Measurements from ENCODE around the gene ATP8A2. TPM values are rescaled to one million over a fixed set of nuclear protein-coding genes. Genes with fewer than 3 reads are reported as not detected.

ATP8A2 gene
- total RNA-seq, 1 experiment from 2014 or later, result not detected

DNA sequence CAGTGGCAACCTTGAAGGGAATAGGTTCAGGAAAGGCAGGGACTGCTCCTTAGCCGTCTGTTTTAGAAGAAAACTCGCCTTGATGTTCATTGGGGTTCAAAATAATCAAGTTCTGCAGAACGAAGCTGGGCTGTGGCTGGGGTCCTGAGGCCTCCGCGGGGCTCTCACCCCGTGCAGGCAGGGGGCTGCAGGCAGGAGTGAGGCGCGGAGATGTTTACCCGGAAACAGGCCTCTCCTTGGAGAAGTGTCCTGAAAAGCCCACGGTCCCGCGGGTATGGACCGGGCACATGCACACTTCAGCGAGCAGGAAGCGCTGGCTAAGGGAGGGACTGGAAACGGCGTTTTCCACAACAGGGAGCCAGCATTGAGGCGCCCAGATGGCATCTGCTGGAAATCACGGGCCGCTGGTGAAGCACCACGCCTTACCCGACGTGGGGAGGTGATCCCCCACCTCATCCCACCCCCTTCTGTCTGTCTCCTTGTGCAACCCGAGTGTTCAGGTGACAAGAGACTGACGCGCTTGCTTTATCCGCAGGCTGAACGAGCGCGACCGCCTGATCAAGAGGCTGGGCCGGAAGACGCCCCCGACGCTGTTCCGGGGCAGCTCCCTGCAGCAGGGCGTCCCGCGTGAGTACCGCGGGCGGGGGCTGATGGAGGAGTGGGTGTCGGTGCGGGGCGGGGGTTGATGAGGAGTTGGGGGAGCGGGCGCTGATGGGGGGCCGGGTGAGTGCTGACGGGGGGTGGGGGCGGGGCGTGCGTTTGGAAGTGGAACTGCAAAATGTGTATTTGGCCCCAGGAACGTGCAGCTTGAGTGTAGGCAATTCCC is 640.4 kb downstream of the ATP8A2 start:
- Histone ChIP-seq H3K36me3 (ENCODE audit: control insufficient read depth, insufficient read depth, low read length) (no peaks in the 10 kb centered on the region), H3K9me3 (ENCODE audit: control insufficient read depth, insufficient read depth, low read depth, low read length) (no peaks in the 10 kb centered on the region), H3K4me3 (ENCODE audit: low read depth in 2 of 2, low read length in 2 of 2) (no peak overlapping the region), H3K27ac (ENCODE audit: low read length) (no peak overlapping the region), H3K4me1 (ENCODE audit: control insufficient read depth, insufficient read depth, low read length) (no peaks in the 10 kb centered on the region), H3K27me3 (ENCODE audit: control insufficient read depth, insufficient read depth, low read length) (no peaks in the 10 kb centered on the region)
- DNase-seq (ENCODE audit: low read depth, low spot score) (no peak), ATAC-seq (no peak)
- TF ChIP-seq SIN3A (IDR thresholded peaks at IDR 0.05; ENCODE audit: borderline replicate concordance, insufficient read depth, low read depth, low read length) (no peak), TCF7L2 (IDR thresholded peaks at IDR 0.05; ENCODE audit: low read depth, low read length) (no peak), POLR2AphosphoS5 (IDR thresholded peaks at IDR 0.05; ENCODE audit: low read depth, low read length) (no peak)
- TF ChIP-seq, protein P1, sequence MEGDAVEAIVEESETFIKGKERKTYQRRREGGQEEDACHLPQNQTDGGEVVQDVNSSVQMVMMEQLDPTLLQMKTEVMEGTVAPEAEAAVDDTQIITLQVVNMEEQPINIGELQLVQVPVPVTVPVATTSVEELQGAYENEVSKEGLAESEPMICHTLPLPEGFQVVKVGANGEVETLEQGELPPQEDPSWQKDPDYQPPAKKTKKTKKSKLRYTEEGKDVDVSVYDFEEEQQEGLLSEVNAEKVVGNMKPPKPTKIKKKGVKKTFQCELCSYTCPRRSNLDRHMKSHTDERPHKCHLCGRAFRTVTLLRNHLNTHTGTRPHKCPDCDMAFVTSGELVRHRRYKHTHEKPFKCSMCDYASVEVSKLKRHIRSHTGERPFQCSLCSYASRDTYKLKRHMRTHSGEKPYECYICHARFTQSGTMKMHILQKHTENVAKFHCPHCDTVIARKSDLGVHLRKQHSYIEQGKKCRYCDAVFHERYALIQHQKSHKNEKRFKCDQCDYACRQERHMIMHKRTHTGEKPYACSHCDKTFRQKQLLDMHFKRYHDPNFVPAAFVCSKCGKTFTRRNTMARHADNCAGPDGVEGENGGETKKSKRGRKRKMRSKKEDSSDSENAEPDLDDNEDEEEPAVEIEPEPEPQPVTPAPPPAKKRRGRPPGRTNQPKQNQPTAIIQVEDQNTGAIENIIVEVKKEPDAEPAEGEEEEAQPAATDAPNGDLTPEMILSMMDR (IDR thresholded peaks at IDR 0.05), result no peak
- POLR2A ChIA-PET, result no interaction called here
- intact Hi-C loops (cut with micrococcal nuclease; ENCODE audit: unreplicated experiment), result no loop called here
- no TSS peak for BruUV-seq (replicated peaks)
- CTCF ChIA-PET, result no interaction called here
- in situ Hi-C loops (cut with HindIII; ENCODE audit: low pct_unique_long_range_greater_than_20kb, low sequenced_read_pairs), result no loop called here

DNA sequence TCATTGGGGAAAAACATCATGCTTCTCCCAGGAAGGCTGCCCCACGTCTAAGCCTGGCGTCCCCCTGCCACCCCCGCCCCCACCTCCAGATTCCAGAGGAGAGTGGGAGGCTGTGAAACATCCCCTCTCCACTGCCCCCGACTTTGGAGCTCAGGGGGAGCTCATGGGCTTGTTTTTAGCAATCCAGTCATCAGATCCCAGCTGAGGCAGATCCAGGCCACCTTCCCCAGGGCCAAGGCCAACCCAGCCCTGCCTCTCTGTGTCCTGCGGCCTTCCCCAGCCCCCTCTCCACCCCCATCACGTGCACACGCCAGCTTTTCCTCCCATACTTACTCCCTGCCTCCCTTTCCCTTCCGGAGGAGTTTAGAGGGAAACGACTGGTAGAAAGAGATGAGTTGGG is 641.2 kb downstream of the ATP8A2 start:
- Histone ChIP-seq H3K4me3 (ENCODE audit: low read depth in 2 of 2, low read length in 2 of 2) (no peak overlapping the region), H3K27ac (ENCODE audit: low read length) (no peak overlapping the region), H3K4me1 (ENCODE audit: control insufficient read depth, insufficient read depth, low read length) (no peaks in the 10 kb centered on the region), H3K27me3 (ENCODE audit: control insufficient read depth, insufficient read depth, low read length) (no peaks in the 10 kb centered on the region), H3K36me3 (ENCODE audit: control insufficient read depth, insufficient read depth, low read length) (no peaks in the 10 kb centered on the region), H3K9me3 (ENCODE audit: control insufficient read depth, insufficient read depth, low read depth, low read length) (no peaks in the 10 kb centered on the region)
- ChIA-PET POLR2A (no interaction called here), CTCF (interaction anchor here (0.6 kb wide), 1 partner anchor 14 kb away, joined by 4 read pairs; no protein-coding TSS in a partner anchor)
- BruUV-seq (replicated peaks), result no TSS peak
- no peak for ATAC-seq
- in situ Hi-C loops (cut with HindIII; ENCODE audit: low pct_unique_long_range_greater_than_20kb, low sequenced_read_pairs), result no loop called here
- DNase-seq (ENCODE audit: low read depth, low spot score), result no peak
- intact Hi-C loops (cut with micrococcal nuclease; ENCODE audit: unreplicated experiment), result no loop called here
- no peak for TF ChIP-seq SIN3A (IDR thresholded peaks at IDR 0.05; ENCODE audit: borderline replicate concordance, insufficient read depth, low read depth, low read length)
- TF ChIP-seq POLR2AphosphoS5 (IDR thresholded peaks at IDR 0.05; ENCODE audit: low read depth, low read length), result no peak
- no peak for TF ChIP-seq TCF7L2 (IDR thresholded peaks at IDR 0.05; ENCODE audit: low read depth, low read length)
- TF ChIP-seq, protein P1 (IDR thresholded peaks at IDR 0.05), result no peak
- TF ChIP-seq, protein P2, sequence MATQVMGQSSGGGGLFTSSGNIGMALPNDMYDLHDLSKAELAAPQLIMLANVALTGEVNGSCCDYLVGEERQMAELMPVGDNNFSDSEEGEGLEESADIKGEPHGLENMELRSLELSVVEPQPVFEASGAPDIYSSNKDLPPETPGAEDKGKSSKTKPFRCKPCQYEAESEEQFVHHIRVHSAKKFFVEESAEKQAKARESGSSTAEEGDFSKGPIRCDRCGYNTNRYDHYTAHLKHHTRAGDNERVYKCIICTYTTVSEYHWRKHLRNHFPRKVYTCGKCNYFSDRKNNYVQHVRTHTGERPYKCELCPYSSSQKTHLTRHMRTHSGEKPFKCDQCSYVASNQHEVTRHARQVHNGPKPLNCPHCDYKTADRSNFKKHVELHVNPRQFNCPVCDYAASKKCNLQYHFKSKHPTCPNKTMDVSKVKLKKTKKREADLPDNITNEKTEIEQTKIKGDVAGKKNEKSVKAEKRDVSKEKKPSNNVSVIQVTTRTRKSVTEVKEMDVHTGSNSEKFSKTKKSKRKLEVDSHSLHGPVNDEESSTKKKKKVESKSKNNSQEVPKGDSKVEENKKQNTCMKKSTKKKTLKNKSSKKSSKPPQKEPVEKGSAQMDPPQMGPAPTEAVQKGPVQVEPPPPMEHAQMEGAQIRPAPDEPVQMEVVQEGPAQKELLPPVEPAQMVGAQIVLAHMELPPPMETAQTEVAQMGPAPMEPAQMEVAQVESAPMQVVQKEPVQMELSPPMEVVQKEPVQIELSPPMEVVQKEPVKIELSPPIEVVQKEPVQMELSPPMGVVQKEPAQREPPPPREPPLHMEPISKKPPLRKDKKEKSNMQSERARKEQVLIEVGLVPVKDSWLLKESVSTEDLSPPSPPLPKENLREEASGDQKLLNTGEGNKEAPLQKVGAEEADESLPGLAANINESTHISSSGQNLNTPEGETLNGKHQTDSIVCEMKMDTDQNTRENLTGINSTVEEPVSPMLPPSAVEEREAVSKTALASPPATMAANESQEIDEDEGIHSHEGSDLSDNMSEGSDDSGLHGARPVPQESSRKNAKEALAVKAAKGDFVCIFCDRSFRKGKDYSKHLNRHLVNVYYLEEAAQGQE (IDR thresholded peaks at IDR 0.05; ENCODE audit: insufficient read depth in 1 of 2, low read depth in 2 of 2, low read length in 1 of 2), result no peak

Measured in Panc1 (cell line).